ENCODE data around the gene PRPSAP1. TPM values are rescaled to one million over a fixed set of nuclear protein-coding genes. Genes with fewer than 3 reads are reported as not detected.

PRPSAP1 gene
- total and polyA plus RNA-seq, 2 of the 8 experiments (the other 6 are each of a cell fraction or from before 2014, with no cell fraction given): 32.0 to 54.2 TPM

- TF ChIP-seq CHD7 (IDR thresholded peaks at IDR 0.05; ENCODE audit: insufficient replicate concordance, low read length): no peak
- no peak for TF ChIP-seq CREB1 (IDR thresholded peaks at IDR 0.05)
- TF ChIP-seq JUND (IDR thresholded peaks at IDR 0.05; ENCODE audit: low read length): no peak
- no peak for TF ChIP-seq CBX5 (IDR thresholded peaks at IDR 0.05; ENCODE audit: low read depth, low read length)
- TF ChIP-seq NRF1 (IDR thresholded peaks at IDR 0.05; ENCODE audit: low read depth, low read length): no peak
- TF ChIP-seq HDAC2 (IDR thresholded peaks at IDR 0.05; ENCODE audit: borderline replicate concordance in 1 of 2, low read depth in 2 of 2, low read length in 2 of 2): no peak
- TF ChIP-seq ATF3 (IDR thresholded peaks at IDR 0.05; ENCODE audit: insufficient read depth, low read depth, low read length): no peak
- TF ChIP-seq SP1 (IDR thresholded peaks at IDR 0.05; ENCODE audit: low read depth, low read length): no peak
- TF ChIP-seq SAP30 (IDR thresholded peaks at IDR 0.05; ENCODE audit: insufficient read depth, insufficient replicate concordance, low read length): no peak
Observed at GRCh38 chr17:76274112-76274956, 79.4 kb downstream of the PRPSAP1 start (continued).
